ENCODE measurements around the gene SRPK3. TPM values are rescaled to one million over a fixed set of nuclear protein-coding genes. Genes with fewer than 3 reads are reported as not detected.

Gene SRPK3
- total RNA-seq, 4 donors from 2014 or later, result 0.12 to 0.47 (median 0.19) TPM; not detected in 1

- no peak for ATAC-seq (ENCODE audit: low FRiP score)
These were observed 7.6 kb upstream of the SRPK3 start for GRCh38 chrX:153773218-153773611.

GRCh38 chrX:153773741-153774575 lies 6.9 kb upstream of the SRPK3 start:
- ATAC-seq (ENCODE audit: low FRiP score) (no peak), DNase-seq (ENCODE audit: low spot score) (no peak)
- no peak for TF ChIP-seq CTCF (IDR thresholded peaks at IDR 0.05)

More at GRCh38 chrX:153773218-153773611, 7.6 kb upstream of the SRPK3 start:
- TF ChIP-seq CTCF (IDR thresholded peaks at IDR 0.05), result no peak
- no peak for DNase-seq (ENCODE audit: low spot score)

- no peak for TF ChIP-seq CTCF (IDR thresholded peaks at IDR 0.05)
- DNase-seq (ENCODE audit: low spot score) (no peak), ATAC-seq (ENCODE audit: low FRiP score) (no peak)
These were observed 6.1 kb upstream of the SRPK3 start for GRCh38 chrX:153774576-153775292.

- DNase-seq (ENCODE audit: low spot score) (no peak), ATAC-seq (ENCODE audit: low FRiP score) (no peak)
- TF ChIP-seq CTCF (IDR thresholded peaks at IDR 0.05), result no peak
These were observed 5.3 kb upstream of the SRPK3 start for GRCh38 chrX:153775293-153776119.

- no peak for TF ChIP-seq CTCF (IDR thresholded peaks at IDR 0.05)
- no peak for ATAC-seq (ENCODE audit: low FRiP score)
These were observed 4.7 kb upstream of the SRPK3 start for GRCh38 chrX:153776120-153776599.

GRCh38 chrX:153776611-153777045 lies 4.2 kb upstream of the SRPK3 start:
- DNase-seq (ENCODE audit: low spot score), result no peak
- ATAC-seq (ENCODE audit: low FRiP score), result no peak

More at GRCh38 chrX:153776120-153776599, 4.7 kb upstream of the SRPK3 start:
- no peak for DNase-seq (ENCODE audit: low spot score)

More at GRCh38 chrX:153776611-153777045, 4.2 kb upstream of the SRPK3 start:
- TF ChIP-seq CTCF (IDR thresholded peaks at IDR 0.05), result no peak
